GM19099 (cell line): ENCODE measurements around the gene ISCA1.

ENCODE experiments used
- POLR2A ChIP-seq: IDR thresholded peaks from 3 replicates; pipeline ENCODE4 v1.6.1; 2011; ENCODE audit warnings: low read depth; ENCODE audit not compliant: insufficient read length; ENCODE audit errors: extremely low read depth

Gene ISCA1

DNA sequence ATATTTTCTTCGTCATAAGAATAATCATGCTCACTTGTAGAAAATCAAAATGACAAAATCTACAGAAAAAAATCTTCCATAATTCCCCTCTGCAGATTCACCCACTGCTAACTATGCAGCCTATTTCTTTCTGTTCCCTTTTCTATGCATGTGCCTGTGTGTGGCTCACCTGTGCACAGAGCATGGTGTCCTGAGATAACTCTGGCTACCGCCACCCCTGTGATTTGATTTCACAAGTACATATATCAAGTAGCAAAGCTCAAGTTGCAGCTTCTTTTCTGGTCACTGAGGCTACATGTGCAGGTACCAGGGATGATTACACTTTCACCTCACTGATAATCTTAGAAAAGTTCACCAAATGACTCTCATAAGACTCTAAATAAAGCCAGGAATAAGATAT lies 18.4 kb upstream of the ISCA1 start:
- TF ChIP-seq POLR2A = no peak

- TF ChIP-seq POLR2A = no peak
These were observed 16.5 kb upstream of the ISCA1 start for GRCh38 chr9:86298873-86299272.

GRCh38 chr9:86288499-86289198 lies 6.3 kb upstream of the ISCA1 start:
- TF ChIP-seq POLR2A = no peak

GRCh38 chr9:86287013-86287412 lies 4.7 kb upstream of the ISCA1 start:
- no peak for TF ChIP-seq POLR2A

GRCh38 chr9:86286278-86286677 lies 3.9 kb upstream of the ISCA1 start:
- no peak for TF ChIP-seq POLR2A

DNA sequence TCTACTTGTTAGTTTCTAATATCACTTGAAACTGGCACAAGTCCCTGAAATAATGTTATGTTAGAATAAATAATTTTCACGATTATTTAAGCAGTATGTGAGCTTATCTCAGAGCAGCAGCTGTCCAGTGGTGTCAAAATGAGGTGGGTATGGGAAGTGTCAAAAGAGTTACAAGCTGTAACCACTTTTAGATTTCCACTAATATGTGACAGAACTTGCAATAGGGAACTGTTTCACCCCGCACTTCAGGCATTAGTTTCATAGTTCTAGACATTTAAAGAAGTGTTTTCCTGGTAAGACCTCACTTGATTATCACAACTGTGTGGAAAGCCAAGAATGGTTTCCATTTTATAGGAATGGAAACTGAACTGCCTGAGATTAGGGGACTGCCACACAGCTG lies 2.9 kb upstream of the ISCA1 start:
- TF ChIP-seq POLR2A = no peak

GRCh38 chr9:86282979-86283535 lies 719 bp upstream of the ISCA1 start:
- TF ChIP-seq POLR2A = no peak

- no peak for TF ChIP-seq POLR2A
These were observed 703 bp downstream of the ISCA1 start for GRCh38 chr9:86281593-86282076.

- no peak for TF ChIP-seq POLR2A
These were observed 1.8 kb downstream of the ISCA1 start for GRCh38 chr9:86280580-86280979.

GRCh38 chr9:86279839-86280238 lies 2.5 kb downstream of the ISCA1 start:
- TF ChIP-seq POLR2A = no peak

- no peak for TF ChIP-seq POLR2A
These were observed 5.3 kb downstream of the ISCA1 start for GRCh38 chr9:86277072-86277471.

- TF ChIP-seq POLR2A = no peak
These were observed 6.4 kb downstream of the ISCA1 start for GRCh38 chr9:86275962-86276361.

DNA sequence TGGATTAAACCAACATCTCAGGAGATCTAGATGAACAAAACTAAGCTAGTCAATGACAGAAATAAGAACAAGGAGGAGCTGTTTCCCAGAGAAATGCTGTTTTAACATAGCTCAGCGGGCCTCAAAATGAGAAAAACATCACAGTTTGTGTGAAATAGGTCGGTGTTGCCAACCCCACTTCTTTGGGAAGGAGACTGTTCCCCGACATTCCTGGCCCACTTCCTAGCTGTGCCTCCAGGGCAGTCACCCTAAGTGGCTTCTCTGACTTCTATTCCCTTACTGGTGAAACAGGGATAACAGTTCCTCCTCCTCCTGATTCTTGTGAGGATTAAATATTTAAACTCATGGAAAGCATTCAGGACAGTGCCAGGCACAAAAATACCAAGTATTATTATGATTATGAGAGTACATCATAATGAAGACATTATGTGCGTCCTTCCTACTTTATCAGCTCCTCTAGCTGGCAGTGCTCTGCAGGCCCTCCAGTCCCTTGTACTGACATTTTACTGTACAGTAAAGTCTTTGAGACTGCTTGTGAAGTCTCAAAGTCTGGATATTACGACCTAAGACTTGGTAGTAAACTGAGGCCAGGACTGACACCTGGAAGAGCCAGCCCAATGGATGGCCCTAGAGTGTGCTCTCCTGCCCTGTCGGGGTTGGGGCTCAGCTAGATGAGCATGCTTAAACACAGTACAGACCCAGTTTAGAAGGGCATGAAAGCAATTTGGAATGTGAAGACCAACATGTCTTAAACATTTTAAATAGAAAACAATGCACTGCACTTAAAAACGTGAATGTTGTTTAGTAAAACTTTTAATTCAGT lies 7.3 kb downstream of the ISCA1 start:
- no peak for TF ChIP-seq POLR2A

GRCh38 chr9:86272221-86272620 lies 10.1 kb downstream of the ISCA1 start:
- no peak for TF ChIP-seq POLR2A

DNA sequence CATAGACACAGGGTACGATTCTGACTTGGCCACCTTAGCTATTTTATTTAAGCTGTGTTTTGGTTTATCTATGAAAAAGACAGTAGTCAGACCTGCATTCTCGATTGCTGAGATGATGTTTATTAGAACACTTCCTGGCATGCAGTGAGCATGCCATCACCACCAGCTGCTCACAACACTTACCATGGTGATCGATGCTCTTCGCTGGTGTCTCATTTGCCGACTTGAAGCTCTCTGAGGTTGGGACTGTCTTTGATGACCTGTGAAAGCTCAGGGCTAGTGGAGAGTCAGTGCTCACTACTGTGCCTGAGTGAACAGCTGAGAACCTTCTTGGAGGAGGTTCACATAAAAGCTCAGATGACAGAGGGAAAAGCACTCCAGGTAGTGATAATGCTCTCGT lies 18.5 kb downstream of the ISCA1 start:
- no peak for TF ChIP-seq POLR2A

- TF ChIP-seq POLR2A = no peak
These were observed 19.8 kb downstream of the ISCA1 start for GRCh38 chr9:86262492-86262891.
